Caco-2 (cell line): ENCODE measurements around the gene MILR1. TPM values are rescaled to one million over a fixed set of nuclear protein-coding genes. Genes with fewer than 3 reads are reported as not detected.

Experiments used
- BruUV-seq: library from RNA; stranded (reverse); fragments of 400-500 nt; replicated peaks from 2 replicates; lab custom pipeline; 2021; lab: Mats Ljungman, UMichigan
- CTCF ChIA-PET: fragments of 300-600 bp; sonication (Branson Sonifier 250); formaldehyde crosslinking; loops from one replicate; lab custom pipeline; 2022; ENCODE audit warnings: antibody characterized with exemption; lab: Charles Lee
- POLR2A ChIA-PET: fragments of 300-600 bp; sonication (Branson Sonifier 250); formaldehyde crosslinking; loops from one replicate; lab custom pipeline; 2022; ENCODE audit warnings: antibody characterized with exemption; lab: Charles Lee
- DNase-seq, 2 experiments: peaks; one replicate each; pipeline versions ENCODE4 v3.0.0 to v3.0.0-alpha.2; 2020 to 2022
- H3K27me3 ChIP-seq: replicated peaks from 2 replicates; pipeline ENCODE4 v1.6.0; 2011; ENCODE audit warnings: low read length; ENCODE audit not compliant: control insufficient read depth, insufficient read depth
- H3K36me3 ChIP-seq: 2 replicates; pipeline ENCODE4 v1.5.1; 2011; ENCODE audit warnings: low read length; ENCODE audit not compliant: control insufficient read depth, insufficient read depth
- H3K4me1 ChIP-seq: fragments of 250-450 bp; sonication (Bioruptor Pico); 2 replicates; pipeline ENCODE4 v1.5.1; 2020; ENCODE audit warnings: mild to moderate bottlenecking
- H3K4me3 ChIP-seq: 2 replicates; pipeline ENCODE4 v1.5.1; 2011; ENCODE audit warnings: low read depth, mild to moderate bottlenecking, control low read depth, low read length
- H3K9me3 ChIP-seq: fragments of 250-450 bp; sonication (Bioruptor Pico); 2 replicates; pipeline ENCODE4 v1.5.1; 2020; ENCODE audit warnings: mild to moderate bottlenecking, moderate library complexity
- H3K27ac Mint-ChIP-seq: one replicate; pipeline ENCODE4 v1.8.0; 2022; ENCODE audit warnings: mixed read lengths; ENCODE audit not compliant: unreplicated experiment
- H3K27me3 Mint-ChIP-seq: one replicate; pipeline ENCODE4 v1.8.0; 2022; ENCODE audit warnings: mixed read lengths; ENCODE audit not compliant: insufficient read depth, unreplicated experiment
- H3K36me3 Mint-ChIP-seq: one replicate; pipeline ENCODE4 v1.8.0; 2022; ENCODE audit warnings: mild to moderate bottlenecking, mixed read lengths; ENCODE audit not compliant: insufficient read depth, unreplicated experiment
- H3K4me1 Mint-ChIP-seq: one replicate; pipeline ENCODE4 v1.8.0; 2022; ENCODE audit warnings: low read depth, mixed read lengths; ENCODE audit not compliant: unreplicated experiment
- H3K4me3 Mint-ChIP-seq: one replicate; pipeline ENCODE4 v1.8.0; 2022; ENCODE audit warnings: mild to moderate bottlenecking, moderate library complexity, mixed read lengths; ENCODE audit not compliant: unreplicated experiment
- H3K9me3 Mint-ChIP-seq: one replicate; pipeline ENCODE4 v1.8.0; 2022; ENCODE audit warnings: mixed read lengths; ENCODE audit not compliant: unreplicated experiment
- intact Hi-C: fragments of 100-400 bp; cut with micrococcal nuclease; formaldehyde crosslinking; loops from one replicate; pipeline ENCODE4 v1.10.0; 2022; ENCODE audit not compliant: unreplicated experiment
- total RNA-seq: library from RNA; stranded (reverse); gene quantifications from 2 replicates; pipeline ENCODE4 v1.2.3, GENCODE V29; 2022
- TF ChIP-seq, protein P1 (sequence below), 2 experiments: fragments of 200-600 bp in 1 of 2; IDR thresholded peaks; 1 replicate in 1 of 2; 2 replicates in 1 of 2; pipeline versions ENCODE4 v1.5.1 to v1.8.0; 2011 to 2022; ENCODE audit warnings: antibody characterized with exemption in 1 of 2, control low read depth in 1 of 2, inconsistent platforms in 1 of 2, low read depth in 1 of 2, low read length in 1 of 2, mild to moderate bottlenecking in 1 of 2, moderate library complexity in 1 of 2; ENCODE audit not compliant: insufficient read depth in 1 of 2, severe bottlenecking in 1 of 2, unreplicated experiment in 1 of 2

The MILR1 gene
- total RNA-seq, 1 experiment from 2014 or later: not detected

DNA sequence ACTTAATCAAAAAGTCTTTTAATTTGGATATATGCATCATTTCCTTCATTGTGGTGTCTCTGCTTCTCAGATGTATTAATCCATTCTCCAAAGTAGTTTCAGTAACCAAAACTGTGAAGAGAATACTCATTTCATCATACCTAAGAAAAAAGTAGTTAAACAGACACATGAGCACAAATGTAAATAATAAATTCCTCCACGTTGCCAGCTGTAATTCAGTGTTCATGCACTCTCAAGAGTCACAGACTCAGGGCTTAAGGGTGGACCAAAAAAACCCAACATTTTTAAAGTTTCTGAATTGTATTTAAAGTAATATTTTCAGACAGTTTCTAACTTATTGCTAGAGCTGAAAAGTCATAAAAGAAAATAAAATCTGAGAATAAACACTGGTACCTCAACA is 28.9 kb downstream of the MILR1 start:
- H3K9me3 ChIP-seq: no peaks in the 10 kb centered on the region
- ChIA-PET POLR2A (no interaction called here), CTCF (no interaction called here)
- H3K4me1 ChIP-seq: no peaks in the 10 kb centered on the region
- no peak overlapping the region for H3K4me3 Mint-ChIP-seq
- no peaks in the 10 kb centered on the region for H3K36me3 ChIP-seq
- peaks cover 7% of the 10 kb centered on the region for H3K36me3 Mint-ChIP-seq
- intact Hi-C loops: no loop called here
- no peaks in the 10 kb centered on the region for H3K9me3 Mint-ChIP-seq
- H3K27ac Mint-ChIP-seq: no peak overlapping the region
- BruUV-seq: no TSS peak
- no peak overlapping the region for H3K4me3 ChIP-seq
- TF ChIP-seq, protein P1, sequence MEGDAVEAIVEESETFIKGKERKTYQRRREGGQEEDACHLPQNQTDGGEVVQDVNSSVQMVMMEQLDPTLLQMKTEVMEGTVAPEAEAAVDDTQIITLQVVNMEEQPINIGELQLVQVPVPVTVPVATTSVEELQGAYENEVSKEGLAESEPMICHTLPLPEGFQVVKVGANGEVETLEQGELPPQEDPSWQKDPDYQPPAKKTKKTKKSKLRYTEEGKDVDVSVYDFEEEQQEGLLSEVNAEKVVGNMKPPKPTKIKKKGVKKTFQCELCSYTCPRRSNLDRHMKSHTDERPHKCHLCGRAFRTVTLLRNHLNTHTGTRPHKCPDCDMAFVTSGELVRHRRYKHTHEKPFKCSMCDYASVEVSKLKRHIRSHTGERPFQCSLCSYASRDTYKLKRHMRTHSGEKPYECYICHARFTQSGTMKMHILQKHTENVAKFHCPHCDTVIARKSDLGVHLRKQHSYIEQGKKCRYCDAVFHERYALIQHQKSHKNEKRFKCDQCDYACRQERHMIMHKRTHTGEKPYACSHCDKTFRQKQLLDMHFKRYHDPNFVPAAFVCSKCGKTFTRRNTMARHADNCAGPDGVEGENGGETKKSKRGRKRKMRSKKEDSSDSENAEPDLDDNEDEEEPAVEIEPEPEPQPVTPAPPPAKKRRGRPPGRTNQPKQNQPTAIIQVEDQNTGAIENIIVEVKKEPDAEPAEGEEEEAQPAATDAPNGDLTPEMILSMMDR (IDR thresholded peaks at IDR 0.05; ENCODE audit: insufficient read depth in 1 of 2, low read depth in 1 of 2, low read length in 1 of 2, severe bottlenecking in 1 of 2, unreplicated experiment in 1 of 2): no peak
- H3K27me3 Mint-ChIP-seq: no peaks in the 10 kb centered on the region
- H3K4me1 Mint-ChIP-seq: no peaks in the 10 kb centered on the region
- no peak for DNase-seq
- H3K27me3 ChIP-seq: no peaks in the 10 kb centered on the region

DNA sequence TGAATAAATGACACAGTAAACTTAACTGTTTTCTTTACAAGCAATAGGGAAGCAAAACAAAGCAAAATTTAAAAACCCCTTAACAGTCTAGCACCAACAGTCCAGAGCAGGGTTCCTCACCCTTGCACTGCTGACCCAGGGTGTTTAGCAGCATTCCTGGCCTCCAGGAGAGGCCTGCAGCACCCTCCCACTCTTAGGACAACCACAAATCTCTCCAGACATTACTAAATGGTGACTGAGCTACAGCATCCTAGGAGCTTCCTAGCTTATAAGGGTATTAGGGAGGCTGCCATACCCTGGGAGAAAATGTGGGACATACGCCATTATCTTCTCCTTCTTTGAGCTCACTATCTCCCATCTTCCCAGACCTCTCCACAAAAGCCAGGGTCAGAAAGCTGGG is 32.0 kb downstream of the MILR1 start:
- H3K27me3 ChIP-seq: no peaks in the 10 kb centered on the region
- Mint-ChIP-seq H3K4me1 (no peaks in the 10 kb centered on the region), H3K9me3 (no peaks in the 10 kb centered on the region), H3K36me3 (peaks cover 28% of the 10 kb centered on the region), H3K27ac (no peak overlapping the region), H3K27me3 (no peaks in the 10 kb centered on the region), H3K4me3 (no peak overlapping the region)
- H3K9me3 ChIP-seq: no peaks in the 10 kb centered on the region
- CTCF ChIA-PET: interaction anchor here (0.9 kb wide), 1 partner anchor 62 kb away, joined by 5 read pairs; no protein-coding TSS in a partner anchor
- no peak overlapping the region for H3K4me3 ChIP-seq
- BruUV-seq: no TSS peak
- TF ChIP-seq, protein P1 (IDR thresholded peaks at IDR 0.05; ENCODE audit: insufficient read depth in 1 of 2, low read depth in 1 of 2, low read length in 1 of 2, severe bottlenecking in 1 of 2, unreplicated experiment in 1 of 2): no peak
- DNase-seq: no peak
- POLR2A ChIA-PET: no interaction called here
- H3K36me3 ChIP-seq: no peaks in the 10 kb centered on the region
- H3K4me1 ChIP-seq: no peaks in the 10 kb centered on the region
- intact Hi-C loops: no loop called here

DNA sequence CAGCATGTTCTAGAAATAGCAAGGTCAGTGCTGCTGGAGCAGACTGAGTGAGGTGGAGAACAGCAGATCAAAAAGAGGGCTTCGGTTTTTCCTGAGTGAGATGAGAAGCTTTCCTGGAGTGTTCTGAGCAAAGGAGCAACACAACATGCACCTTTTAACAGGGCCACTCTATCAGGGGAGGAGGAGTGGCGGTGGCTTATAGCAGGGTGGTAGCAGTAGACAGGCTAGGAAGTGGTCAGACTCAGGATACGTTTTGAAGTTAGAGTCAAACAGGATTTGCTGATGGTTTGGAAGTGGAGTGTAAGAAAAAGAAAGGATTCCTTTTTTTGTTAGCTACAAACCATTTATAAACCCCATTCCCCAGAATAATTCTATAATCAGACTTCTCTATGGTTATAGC is 35.5 kb downstream of the MILR1 start:
- Mint-ChIP-seq H3K36me3 (peaks cover 28% of the 10 kb centered on the region), H3K4me3 (no peak overlapping the region), H3K27ac (no peak overlapping the region), H3K27me3 (no peaks in the 10 kb centered on the region), H3K9me3 (no peaks in the 10 kb centered on the region), H3K4me1 (no peaks in the 10 kb centered on the region)
- no TSS peak for BruUV-seq
- intact Hi-C loops: no loop called here
- Histone ChIP-seq H3K4me3 (no peak overlapping the region), H3K9me3 (no peaks in the 10 kb centered on the region), H3K4me1 (no peaks in the 10 kb centered on the region), H3K36me3 (no peaks in the 10 kb centered on the region), H3K27me3 (no peaks in the 10 kb centered on the region)
- DNase-seq: no peak
- CTCF ChIA-PET: interaction anchor here (1.2 kb wide), 1 partner anchor 15 kb away, joined by 3 read pairs; no protein-coding TSS in a partner anchor
- POLR2A ChIA-PET: no interaction called here
- TF ChIP-seq, protein P1 (IDR thresholded peaks at IDR 0.05; ENCODE audit: insufficient read depth in 1 of 2, low read depth in 1 of 2, low read length in 1 of 2, severe bottlenecking in 1 of 2, unreplicated experiment in 1 of 2): no peak
